GM21723 (cell line): Measurements from ENCODE around the gene SRCAP.

Source experiments
- ATAC-seq: cut with Tn5 transposase; IDR thresholded peaks from one replicate; pipeline ENCODE4 v1.9.1; 2021; ENCODE audit warnings: mild to moderate bottlenecking, moderate library complexity; ENCODE audit not compliant: unreplicated experiment

SRCAP gene

GRCh38 chr16:30753596-30753995 is 54.6 kb downstream of the SRCAP start:
- ATAC-seq, result no peak

GRCh38 chr16:30755955-30756780 is 57.2 kb downstream of the SRCAP start:
- ATAC-seq, result no peak

GRCh38 chr16:30756781-30757100 is 57.8 kb downstream of the SRCAP start:
- ATAC-seq, result no peak

GRCh38 chr16:30757316-30757715 is 58.3 kb downstream of the SRCAP start:
- ATAC-seq, result no peak

GRCh38 chr16:30758988-30759491 is 60.1 kb downstream of the SRCAP start:
- ATAC-seq, result no peak

GRCh38 chr16:30760001-30760559 is 61.1 kb downstream of the SRCAP start:
- no peak for ATAC-seq

GRCh38 chr16:30760577-30761426 is 61.8 kb downstream of the SRCAP start:
- ATAC-seq, result no peak

- peak; percentile 26 for ATAC-seq
Measured at GRCh38 chr16:30761427-30761927, 62.5 kb downstream of the SRCAP start.

- peak; percentile 84 for ATAC-seq
Measured at GRCh38 chr16:30761928-30762902, 63.2 kb downstream of the SRCAP start, which contains the start of the genes CFAP119 and RNF40. Gene CFAP119 (minus strand): TSS chr16:30762062. CDS start chr16:30761748, 314 bp downstream. Gene RNF40 (plus strand): TSS chr16:30762322. CDS start chr16:30762546, 224 bp downstream.

GRCh38 chr16:30762991-30763725 is 64.2 kb downstream of the SRCAP start:
- ATAC-seq, result no peak

GRCh38 chr16:30764086-30764485 is 65.1 kb downstream of the SRCAP start:
- ATAC-seq, result no peak

- no peak for ATAC-seq
Measured at GRCh38 chr16:30764816-30765465, 66.0 kb downstream of the SRCAP start.

GRCh38 chr16:30766206-30766932 is 67.4 kb downstream of the SRCAP start:
- ATAC-seq, result no peak

GRCh38 chr16:30766933-30767284 is 67.9 kb downstream of the SRCAP start:
- no peak for ATAC-seq

- no peak for ATAC-seq
Measured at GRCh38 chr16:30767767-30768465, 68.9 kb downstream of the SRCAP start.

GRCh38 chr16:30768583-30769181 is 69.7 kb downstream of the SRCAP start:
- no peak for ATAC-seq

- no peak for ATAC-seq
Measured at GRCh38 chr16:30769379-30770089, 70.6 kb downstream of the SRCAP start.
